Measurements from ENCODE around the gene MAPKAPK2.

The MAPKAPK2 gene

GRCh38 chr1:206654828-206655227, 29.9 kb upstream of the MAPKAPK2 start:
- no peak overlapping the region for H3K27ac ChIP-seq
- TF ChIP-seq ZFX (IDR thresholded peaks at IDR 0.05; ENCODE audit: borderline replicate concordance) = no peak
- TF ChIP-seq, protein P1, sequence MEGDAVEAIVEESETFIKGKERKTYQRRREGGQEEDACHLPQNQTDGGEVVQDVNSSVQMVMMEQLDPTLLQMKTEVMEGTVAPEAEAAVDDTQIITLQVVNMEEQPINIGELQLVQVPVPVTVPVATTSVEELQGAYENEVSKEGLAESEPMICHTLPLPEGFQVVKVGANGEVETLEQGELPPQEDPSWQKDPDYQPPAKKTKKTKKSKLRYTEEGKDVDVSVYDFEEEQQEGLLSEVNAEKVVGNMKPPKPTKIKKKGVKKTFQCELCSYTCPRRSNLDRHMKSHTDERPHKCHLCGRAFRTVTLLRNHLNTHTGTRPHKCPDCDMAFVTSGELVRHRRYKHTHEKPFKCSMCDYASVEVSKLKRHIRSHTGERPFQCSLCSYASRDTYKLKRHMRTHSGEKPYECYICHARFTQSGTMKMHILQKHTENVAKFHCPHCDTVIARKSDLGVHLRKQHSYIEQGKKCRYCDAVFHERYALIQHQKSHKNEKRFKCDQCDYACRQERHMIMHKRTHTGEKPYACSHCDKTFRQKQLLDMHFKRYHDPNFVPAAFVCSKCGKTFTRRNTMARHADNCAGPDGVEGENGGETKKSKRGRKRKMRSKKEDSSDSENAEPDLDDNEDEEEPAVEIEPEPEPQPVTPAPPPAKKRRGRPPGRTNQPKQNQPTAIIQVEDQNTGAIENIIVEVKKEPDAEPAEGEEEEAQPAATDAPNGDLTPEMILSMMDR (IDR thresholded peaks at IDR 0.05) = no peak

GRCh38 chr1:206655471-206655882, 29.2 kb upstream of the MAPKAPK2 start:
- no peak overlapping the region for H3K27ac ChIP-seq
- no peak for TF ChIP-seq ZFX (IDR thresholded peaks at IDR 0.05; ENCODE audit: borderline replicate concordance)
- TF ChIP-seq, protein P1 (IDR thresholded peaks at IDR 0.05) = no peak

GRCh38 chr1:206656936-206657335, 27.8 kb upstream of the MAPKAPK2 start:
- no peak overlapping the region for H3K27ac ChIP-seq
- no peak for TF ChIP-seq ZFX (IDR thresholded peaks at IDR 0.05; ENCODE audit: borderline replicate concordance)
- TF ChIP-seq, protein P1 (IDR thresholded peaks at IDR 0.05) = no peak

GRCh38 chr1:206657751-206658150, 27.0 kb upstream of the MAPKAPK2 start:
- H3K27ac ChIP-seq = no peak overlapping the region
- TF ChIP-seq, protein P1 (IDR thresholded peaks at IDR 0.05) = no peak
- no peak for TF ChIP-seq ZFX (IDR thresholded peaks at IDR 0.05; ENCODE audit: borderline replicate concordance)

DNA sequence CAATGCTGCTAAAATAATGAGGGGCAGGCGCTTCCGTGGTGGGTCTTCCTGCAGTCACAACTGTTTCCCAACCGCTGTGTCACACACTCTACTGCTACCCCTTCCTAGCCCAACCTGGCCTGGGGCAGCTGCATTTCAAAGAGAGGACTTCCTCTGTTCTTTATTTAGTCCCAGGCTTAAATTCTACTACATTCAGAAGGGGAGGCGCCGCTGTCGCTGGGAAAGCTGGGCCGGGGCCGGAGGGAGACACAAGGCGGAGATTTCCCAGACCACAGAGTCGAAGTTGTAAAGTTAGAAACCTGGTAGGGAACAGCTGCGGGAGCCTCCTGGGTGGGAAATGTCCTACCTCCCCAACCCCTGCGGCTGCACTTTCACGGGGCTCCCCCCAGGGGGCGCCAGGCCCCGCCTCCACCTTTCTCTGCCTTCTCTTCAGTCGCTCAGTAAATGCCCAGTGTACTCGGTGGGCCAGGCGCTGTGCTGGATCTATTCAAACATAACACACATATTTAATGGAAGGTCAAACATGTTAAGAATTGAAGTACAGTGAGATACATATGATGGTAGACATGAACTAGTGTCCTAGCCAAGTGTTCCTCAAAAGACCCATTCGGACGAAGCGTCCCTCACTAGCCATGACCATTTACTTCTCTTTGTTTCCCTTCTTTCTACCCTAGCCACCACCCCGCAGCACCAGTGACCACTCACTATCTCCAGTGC, 26.3 kb upstream of the MAPKAPK2 start:
- H3K27ac ChIP-seq = no peak overlapping the region
- TF ChIP-seq, protein P1 (IDR thresholded peaks at IDR 0.05) = peak; percentile 89
- no peak for TF ChIP-seq ZFX (IDR thresholded peaks at IDR 0.05; ENCODE audit: borderline replicate concordance)

DNA sequence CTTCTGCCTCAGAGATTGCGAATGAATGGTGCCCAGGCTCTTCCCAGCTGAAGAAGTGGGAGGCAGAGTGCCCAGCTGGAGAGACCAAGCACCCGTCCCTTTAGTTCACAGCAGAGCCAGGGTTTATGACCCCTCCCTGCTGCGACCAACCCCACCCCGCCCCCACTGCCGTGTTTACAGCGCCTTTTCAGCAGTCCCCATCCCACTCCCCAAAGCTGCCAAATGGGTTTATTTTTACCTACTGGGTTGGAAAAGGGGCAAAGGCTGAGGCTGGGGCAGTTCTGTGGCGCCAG, 25.8 kb upstream of the MAPKAPK2 start:
- no peak for TF ChIP-seq ZFX (IDR thresholded peaks at IDR 0.05; ENCODE audit: borderline replicate concordance)
- TF ChIP-seq, protein P1 (IDR thresholded peaks at IDR 0.05) = no peak
- no peak overlapping the region for H3K27ac ChIP-seq

DNA sequence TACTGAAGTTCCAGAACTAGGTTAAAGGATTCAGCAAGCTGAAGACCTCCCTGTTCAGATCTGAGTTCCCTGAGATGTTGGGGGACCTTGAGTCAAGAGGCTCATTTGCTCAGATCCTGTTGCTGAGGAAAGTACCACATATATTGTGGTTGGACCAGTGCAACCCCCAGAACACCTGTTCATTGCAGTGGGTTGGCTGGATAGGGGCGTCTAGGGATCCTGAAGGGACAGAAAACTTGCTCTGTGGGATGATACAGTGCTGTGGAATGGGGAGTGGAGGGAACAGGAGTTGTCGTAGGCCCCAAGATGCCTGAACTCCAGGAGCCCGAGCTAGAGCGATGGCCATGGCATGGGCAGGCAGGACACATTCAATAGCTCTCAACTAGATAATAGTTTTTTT, 24.6 kb upstream of the MAPKAPK2 start:
- no peak overlapping the region for H3K27ac ChIP-seq
- TF ChIP-seq, protein P1 (IDR thresholded peaks at IDR 0.05) = no peak
- TF ChIP-seq ZFX (IDR thresholded peaks at IDR 0.05; ENCODE audit: borderline replicate concordance) = no peak

Data from 22Rv1 (cell line).